Measurements from ENCODE around the gene VIM. TPM values are rescaled to one million over a fixed set of nuclear protein-coding genes. Genes with fewer than 3 reads are reported as not detected.

VIM gene
- total RNA-seq, 1 donor from 2014 or later = 6,235 TPM

- no peak overlapping the region for H3K4me3 Mint-ChIP-seq (ENCODE audit: unreplicated experiment)
- no peaks in the 10 kb centered on the region for H3K9me3 Mint-ChIP-seq (ENCODE audit: unreplicated experiment)
- H3K27ac Mint-ChIP-seq (ENCODE audit: unreplicated experiment) = no peak overlapping the region
- TF ChIP-seq CTCF (IDR thresholded peaks at IDR 0.05; ENCODE audit: unreplicated experiment) = no peak
- H3K36me3 Mint-ChIP-seq (ENCODE audit: low read depth, unreplicated experiment) = no peaks in the 10 kb centered on the region
- peaks cover 2% of the 10 kb centered on the region for H3K27me3 Mint-ChIP-seq (ENCODE audit: unreplicated experiment)
- no peak for DNase-seq (ENCODE audit: low spot score)
- H3K4me1 Mint-ChIP-seq (ENCODE audit: unreplicated experiment) = peaks cover 27% of the 10 kb centered on the region
Observed at GRCh38 chr10:17208476-17208875, 19.6 kb upstream of the VIM start.

GRCh38 chr10:17209302-17209701, 18.7 kb upstream of the VIM start:
- no peak for DNase-seq (ENCODE audit: low spot score)
- TF ChIP-seq CTCF (IDR thresholded peaks at IDR 0.05; ENCODE audit: unreplicated experiment) = no peak
- Mint-ChIP-seq H3K4me3 (ENCODE audit: unreplicated experiment) (no peak overlapping the region), H3K27ac (ENCODE audit: unreplicated experiment) (peak overlapping the region; percentile 16), H3K9me3 (ENCODE audit: unreplicated experiment) (no peaks in the 10 kb centered on the region), H3K4me1 (ENCODE audit: unreplicated experiment) (peaks cover 28% of the 10 kb centered on the region), H3K36me3 (ENCODE audit: low read depth, unreplicated experiment) (no peaks in the 10 kb centered on the region), H3K27me3 (ENCODE audit: unreplicated experiment) (peaks cover 2% of the 10 kb centered on the region)

DNA sequence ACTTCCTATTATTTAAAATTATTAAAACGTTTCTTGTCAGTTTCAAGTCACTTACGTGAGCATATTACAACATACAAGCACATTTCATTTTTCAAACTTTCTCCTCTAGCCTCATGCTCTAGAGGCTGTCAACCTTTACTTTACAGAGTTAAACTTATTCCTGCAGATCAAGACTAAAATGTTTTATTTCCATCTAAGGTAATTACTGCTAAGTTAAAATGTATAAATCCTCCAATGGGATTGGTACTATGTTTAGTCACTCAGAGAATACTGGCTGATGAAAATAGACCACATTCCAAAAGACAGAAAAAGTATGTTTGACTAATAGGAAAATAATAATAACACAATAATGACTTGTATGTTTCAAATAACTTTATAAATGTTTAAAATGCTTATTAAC, 18.2 kb upstream of the VIM start:
- no peak for DNase-seq (ENCODE audit: low spot score)
- TF ChIP-seq CTCF (IDR thresholded peaks at IDR 0.05; ENCODE audit: unreplicated experiment) = no peak
- Mint-ChIP-seq H3K27me3 (ENCODE audit: unreplicated experiment) (peaks cover 2% of the 10 kb centered on the region), H3K9me3 (ENCODE audit: unreplicated experiment) (no peaks in the 10 kb centered on the region), H3K4me3 (ENCODE audit: unreplicated experiment) (no peak overlapping the region), H3K27ac (ENCODE audit: unreplicated experiment) (no peak overlapping the region), H3K36me3 (ENCODE audit: low read depth, unreplicated experiment) (no peaks in the 10 kb centered on the region), H3K4me1 (ENCODE audit: unreplicated experiment) (peaks cover 25% of the 10 kb centered on the region)

DNA sequence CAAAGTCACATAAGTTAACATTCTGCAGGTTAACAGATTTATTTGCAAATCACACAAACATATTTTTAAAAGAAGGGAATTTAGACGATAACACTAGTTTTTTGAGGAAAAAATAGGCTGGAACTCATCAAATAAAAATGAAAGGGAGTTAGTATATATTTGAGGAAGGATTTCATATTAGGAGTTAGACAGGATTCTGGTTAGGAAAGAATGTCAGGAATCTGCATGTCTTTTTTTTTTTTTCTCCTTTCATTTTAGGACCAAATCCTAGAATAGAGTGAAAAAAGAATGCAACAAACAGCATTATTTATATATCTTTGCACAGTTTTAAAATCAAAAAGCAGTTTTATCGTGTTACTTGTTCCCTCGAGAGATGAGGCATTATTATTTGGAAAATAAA, 17.7 kb upstream of the VIM start:
- H3K27ac Mint-ChIP-seq (ENCODE audit: unreplicated experiment) = no peak overlapping the region
- no peak for TF ChIP-seq CTCF (IDR thresholded peaks at IDR 0.05; ENCODE audit: unreplicated experiment)
- DNase-seq (ENCODE audit: low spot score) = no peak
- no peaks in the 10 kb centered on the region for H3K36me3 Mint-ChIP-seq (ENCODE audit: low read depth, unreplicated experiment)
- H3K27me3 Mint-ChIP-seq (ENCODE audit: unreplicated experiment) = peaks cover 2% of the 10 kb centered on the region
- no peak overlapping the region for H3K4me3 Mint-ChIP-seq (ENCODE audit: unreplicated experiment)
- H3K9me3 Mint-ChIP-seq (ENCODE audit: unreplicated experiment) = no peaks in the 10 kb centered on the region
- peaks cover 25% of the 10 kb centered on the region for H3K4me1 Mint-ChIP-seq (ENCODE audit: unreplicated experiment)

DNA sequence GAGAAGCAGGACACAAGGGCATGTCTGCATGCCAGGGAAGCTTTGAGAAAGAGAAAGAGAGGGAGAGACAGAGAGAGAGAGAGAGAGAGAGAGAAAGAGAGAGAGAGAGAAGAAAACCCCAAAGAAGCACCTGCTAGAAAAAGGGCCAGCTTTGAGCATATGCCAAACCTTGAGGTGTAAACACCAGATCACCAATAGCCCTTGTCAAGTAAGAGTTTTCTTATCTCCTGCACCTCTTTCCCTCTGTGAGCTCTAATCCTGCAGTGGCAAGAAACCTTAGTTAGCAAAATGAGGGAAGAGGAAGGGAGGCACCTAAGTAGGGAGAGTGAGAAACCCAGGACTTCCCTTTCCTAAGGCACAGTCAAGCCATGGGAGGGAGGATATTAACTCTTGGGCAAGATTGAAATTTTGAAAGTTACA, 15.2 kb upstream of the VIM start:
- H3K27ac Mint-ChIP-seq (ENCODE audit: unreplicated experiment) = peak overlapping the region; percentile 86
- H3K27me3 Mint-ChIP-seq (ENCODE audit: unreplicated experiment) = peaks cover 2% of the 10 kb centered on the region
- H3K36me3 Mint-ChIP-seq (ENCODE audit: low read depth, unreplicated experiment) = no peaks in the 10 kb centered on the region
- H3K9me3 Mint-ChIP-seq (ENCODE audit: unreplicated experiment) = no peaks in the 10 kb centered on the region
- H3K4me3 Mint-ChIP-seq (ENCODE audit: unreplicated experiment) = no peak overlapping the region
- H3K4me1 Mint-ChIP-seq (ENCODE audit: unreplicated experiment) = peaks cover 31% of the 10 kb centered on the region
- TF ChIP-seq CTCF (IDR thresholded peaks at IDR 0.05; ENCODE audit: unreplicated experiment) = no peak
- no peak for DNase-seq (ENCODE audit: low spot score)
